Astrocyte (in vitro differentiated cells and primary cell): Measurements from ENCODE around the gene PTPRU.

Experiments
- EZH2 ChIP-seq: IDR thresholded peaks from 2 replicates; pipeline ENCODE4 v1.6.1; 2012; ENCODE audit warnings: mild to moderate bottlenecking, low read length, inconsistent platforms; ENCODE audit not compliant: insufficient read depth
- TF ChIP-seq, protein P1 (sequence below): IDR thresholded peaks from 2 replicates; pipeline ENCODE4 v1.5.1; 2011; ENCODE audit warnings: low read depth, mild to moderate bottlenecking, inconsistent platforms, low read length, moderate library complexity; ENCODE audit not compliant: insufficient read depth

DNA sequence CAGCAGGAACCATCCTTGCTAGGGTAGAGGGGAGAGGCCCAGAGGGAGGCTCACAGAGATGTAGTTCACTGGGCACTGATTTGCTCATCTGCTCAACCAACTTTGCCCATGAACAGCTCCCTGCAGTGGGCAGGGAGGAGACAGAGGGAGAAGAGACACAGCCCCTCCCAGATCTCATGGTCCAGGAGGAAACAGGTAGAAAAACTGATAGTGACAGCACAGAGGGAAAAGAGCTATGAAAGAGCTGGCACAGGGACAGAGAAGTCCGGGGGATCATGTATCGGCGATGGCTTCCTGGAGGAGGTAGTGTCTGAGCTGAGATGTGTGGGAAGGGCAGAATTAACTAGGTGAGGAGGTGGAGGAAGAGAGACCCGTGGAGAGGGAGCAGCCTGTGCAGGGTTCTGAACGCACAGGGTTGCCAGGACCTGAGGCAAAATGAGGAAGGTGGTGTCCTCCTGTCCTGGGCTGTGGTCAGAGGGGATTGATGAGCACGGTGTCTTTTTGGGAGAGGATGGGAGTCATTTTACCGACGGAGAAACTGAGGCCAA is 85.9 kb downstream of the PTPRU start:
- TF ChIP-seq EZH2, result no peak
- TF ChIP-seq, protein P1, sequence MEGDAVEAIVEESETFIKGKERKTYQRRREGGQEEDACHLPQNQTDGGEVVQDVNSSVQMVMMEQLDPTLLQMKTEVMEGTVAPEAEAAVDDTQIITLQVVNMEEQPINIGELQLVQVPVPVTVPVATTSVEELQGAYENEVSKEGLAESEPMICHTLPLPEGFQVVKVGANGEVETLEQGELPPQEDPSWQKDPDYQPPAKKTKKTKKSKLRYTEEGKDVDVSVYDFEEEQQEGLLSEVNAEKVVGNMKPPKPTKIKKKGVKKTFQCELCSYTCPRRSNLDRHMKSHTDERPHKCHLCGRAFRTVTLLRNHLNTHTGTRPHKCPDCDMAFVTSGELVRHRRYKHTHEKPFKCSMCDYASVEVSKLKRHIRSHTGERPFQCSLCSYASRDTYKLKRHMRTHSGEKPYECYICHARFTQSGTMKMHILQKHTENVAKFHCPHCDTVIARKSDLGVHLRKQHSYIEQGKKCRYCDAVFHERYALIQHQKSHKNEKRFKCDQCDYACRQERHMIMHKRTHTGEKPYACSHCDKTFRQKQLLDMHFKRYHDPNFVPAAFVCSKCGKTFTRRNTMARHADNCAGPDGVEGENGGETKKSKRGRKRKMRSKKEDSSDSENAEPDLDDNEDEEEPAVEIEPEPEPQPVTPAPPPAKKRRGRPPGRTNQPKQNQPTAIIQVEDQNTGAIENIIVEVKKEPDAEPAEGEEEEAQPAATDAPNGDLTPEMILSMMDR, result no peak
